A673 (cell line): ENCODE data around the gene PTPRK. TPM values are rescaled to one million over a fixed set of nuclear protein-coding genes. Genes with fewer than 3 reads are reported as not detected.

Experiments used
- BruUV-seq: library from RNA; stranded (reverse); fragments of 400-500 nt; replicated peaks from 2 replicates; lab custom pipeline; 2021; lab: Mats Ljungman, UMichigan
- CTCF ChIA-PET: fragments of 300-600 bp; sonication (Branson Sonifier 250); formaldehyde crosslinking; loops from one replicate; lab custom pipeline; 2022; ENCODE audit warnings: antibody characterized with exemption; lab: Charles Lee
- POLR2A ChIA-PET: fragments of 300-600 bp; sonication (Branson Sonifier 250); formaldehyde crosslinking; loops from one replicate; lab custom pipeline; 2022; ENCODE audit warnings: antibody characterized with exemption; ENCODE audit not compliant: low non-redundant PET; lab: Charles Lee
- DNase-seq: peaks from one replicate; pipeline ENCODE4 v3.0.0-alpha.2; 2015; ENCODE audit warnings: low spot score
- H3K27ac ChIP-seq: fragments of 200-600 bp; sonication (generic); 2 replicates; pipeline ENCODE4 v1.5.1; 2016; ENCODE audit warnings: mixed run types, low read depth, mild to moderate bottlenecking, mixed read lengths, antibody characterized with exemption, low read length; ENCODE audit not compliant: poor library complexity, severe bottlenecking
- H3K27me3 ChIP-seq: fragments of 200-600 bp; sonication (generic); replicated peaks from 2 replicates; pipeline ENCODE4 v1.6.1; 2017; ENCODE audit warnings: mixed run types, low read depth, mild to moderate bottlenecking, mixed read lengths, antibody characterized with exemption, low read length; ENCODE audit not compliant: insufficient read depth, poor library complexity
- H3K36me3 ChIP-seq: fragments of 200-600 bp; sonication (generic); 2 replicates; pipeline ENCODE4 v1.6.1; 2016; ENCODE audit warnings: mixed run types, mild to moderate bottlenecking, mixed read lengths, antibody characterized with exemption, low read length; ENCODE audit not compliant: insufficient read depth, poor library complexity, severe bottlenecking
- H3K4me1 ChIP-seq: fragments of 200-600 bp; sonication (generic); 2 replicates; pipeline ENCODE4 v1.6.1; 2017; ENCODE audit warnings: mixed run types, mild to moderate bottlenecking, mixed read lengths, antibody characterized with exemption, low read length; ENCODE audit not compliant: insufficient read depth, poor library complexity, severe bottlenecking
- H3K4me3 ChIP-seq: fragments of 200-600 bp; sonication (generic); 2 replicates; pipeline ENCODE4 v1.5.1; 2016; ENCODE audit warnings: low read depth, mixed run types, mild to moderate bottlenecking, mixed read lengths, low read length; ENCODE audit not compliant: poor library complexity, severe bottlenecking
- H3K9me3 ChIP-seq: fragments of 200-600 bp; sonication (generic); 2 replicates; pipeline ENCODE4 v1.6.1; 2016; ENCODE audit warnings: mixed run types, low read depth, mild to moderate bottlenecking, mixed read lengths, antibody characterized with exemption, low read length; ENCODE audit not compliant: poor library complexity, severe bottlenecking
- EZH2 ChIP-seq: fragments of 200-600 bp; sonication (generic); IDR thresholded peaks from 2 replicates; pipeline ENCODE4 v1.6.1; 2017; ENCODE audit warnings: borderline replicate concordance, low read depth, mild to moderate bottlenecking, mixed read lengths, antibody characterized with exemption, low read length; ENCODE audit not compliant: poor library complexity, severe bottlenecking
- intact Hi-C: fragments of 100-400 bp; cut with micrococcal nuclease; formaldehyde crosslinking; loops from one replicate; pipeline ENCODE4 v1.10.0; 2022; ENCODE audit not compliant: unreplicated experiment
- total RNA-seq: library from RNA; stranded (reverse); gene quantifications from 2 replicates; pipeline ENCODE4 v1.2.3, GENCODE V29; 2021
- TF ChIP-seq, protein P1 (sequence below): fragments of 300-800, 200-600 bp; sonication (generic); conservative IDR thresholded peaks from 2 replicates; pipeline ENCODE4 v1.5.1; 2017; ENCODE audit warnings: low read depth, mild to moderate bottlenecking, antibody characterized with exemption, low read length, moderate library complexity, mixed read lengths

Gene PTPRK
- total RNA-seq, 1 experiment from 2014 or later: 77.3 TPM

DNA sequence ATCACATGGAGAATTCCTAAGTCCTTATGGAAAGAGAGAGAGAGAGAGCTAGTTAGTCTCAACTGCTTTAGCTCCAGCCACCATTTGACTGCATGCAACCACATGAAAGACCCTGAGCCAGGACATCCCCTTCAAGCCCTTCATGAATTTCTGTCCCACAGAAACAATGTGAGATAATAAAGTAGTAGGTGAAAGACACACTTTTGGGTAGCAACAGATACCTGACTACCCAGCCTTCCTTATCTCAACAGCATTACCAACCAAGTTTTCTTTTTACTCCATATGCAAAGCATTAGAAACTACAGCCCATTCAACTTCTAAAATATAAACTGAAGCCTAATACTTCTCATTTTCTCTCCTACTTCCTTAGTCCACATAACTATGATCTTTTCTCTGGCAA lies 596.4 kb downstream of the PTPRK start:
- ChIA-PET CTCF (no interaction called here), POLR2A (no interaction called here)
- no peak overlapping the region for H3K4me3 ChIP-seq
- H3K36me3 ChIP-seq: no peaks in the 10 kb centered on the region
- intact Hi-C loops: no loop called here
- no peaks in the 10 kb centered on the region for H3K27me3 ChIP-seq
- no peak for DNase-seq
- no peaks in the 10 kb centered on the region for H3K9me3 ChIP-seq
- no peak overlapping the region for H3K27ac ChIP-seq
- no TSS peak for BruUV-seq
- H3K4me1 ChIP-seq: no peaks in the 10 kb centered on the region
- TF ChIP-seq, protein P1, sequence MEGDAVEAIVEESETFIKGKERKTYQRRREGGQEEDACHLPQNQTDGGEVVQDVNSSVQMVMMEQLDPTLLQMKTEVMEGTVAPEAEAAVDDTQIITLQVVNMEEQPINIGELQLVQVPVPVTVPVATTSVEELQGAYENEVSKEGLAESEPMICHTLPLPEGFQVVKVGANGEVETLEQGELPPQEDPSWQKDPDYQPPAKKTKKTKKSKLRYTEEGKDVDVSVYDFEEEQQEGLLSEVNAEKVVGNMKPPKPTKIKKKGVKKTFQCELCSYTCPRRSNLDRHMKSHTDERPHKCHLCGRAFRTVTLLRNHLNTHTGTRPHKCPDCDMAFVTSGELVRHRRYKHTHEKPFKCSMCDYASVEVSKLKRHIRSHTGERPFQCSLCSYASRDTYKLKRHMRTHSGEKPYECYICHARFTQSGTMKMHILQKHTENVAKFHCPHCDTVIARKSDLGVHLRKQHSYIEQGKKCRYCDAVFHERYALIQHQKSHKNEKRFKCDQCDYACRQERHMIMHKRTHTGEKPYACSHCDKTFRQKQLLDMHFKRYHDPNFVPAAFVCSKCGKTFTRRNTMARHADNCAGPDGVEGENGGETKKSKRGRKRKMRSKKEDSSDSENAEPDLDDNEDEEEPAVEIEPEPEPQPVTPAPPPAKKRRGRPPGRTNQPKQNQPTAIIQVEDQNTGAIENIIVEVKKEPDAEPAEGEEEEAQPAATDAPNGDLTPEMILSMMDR: no peak
- TF ChIP-seq EZH2: no peak

DNA sequence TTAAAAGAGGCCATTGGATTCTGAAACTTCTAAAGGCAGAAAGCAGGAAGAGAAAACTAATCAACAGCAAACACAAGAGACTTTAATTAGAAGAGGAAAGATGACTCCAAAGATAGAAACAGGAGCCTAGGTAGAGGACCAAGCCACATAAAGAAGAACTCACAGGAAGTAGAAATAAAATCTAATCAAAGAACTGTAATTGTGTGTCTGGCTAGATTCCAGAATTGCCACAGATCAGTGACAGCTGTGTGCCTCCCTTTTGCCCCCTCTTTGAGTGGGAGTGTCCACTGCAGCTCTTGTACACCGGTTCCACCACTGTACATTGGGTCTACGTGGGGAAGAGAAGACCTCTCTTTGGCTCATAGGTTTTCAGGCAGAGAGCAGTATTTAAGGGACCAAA lies 597.3 kb downstream of the PTPRK start:
- no peaks in the 10 kb centered on the region for H3K9me3 ChIP-seq
- H3K4me3 ChIP-seq: no peak overlapping the region
- ChIA-PET CTCF (no interaction called here), POLR2A (no interaction called here)
- no peaks in the 10 kb centered on the region for H3K4me1 ChIP-seq
- BruUV-seq: no TSS peak
- no peaks in the 10 kb centered on the region for H3K27me3 ChIP-seq
- intact Hi-C loops: no loop called here
- H3K36me3 ChIP-seq: no peaks in the 10 kb centered on the region
- DNase-seq: no peak
- TF ChIP-seq EZH2: no peak
- TF ChIP-seq, protein P1: no peak
- no peak overlapping the region for H3K27ac ChIP-seq

DNA sequence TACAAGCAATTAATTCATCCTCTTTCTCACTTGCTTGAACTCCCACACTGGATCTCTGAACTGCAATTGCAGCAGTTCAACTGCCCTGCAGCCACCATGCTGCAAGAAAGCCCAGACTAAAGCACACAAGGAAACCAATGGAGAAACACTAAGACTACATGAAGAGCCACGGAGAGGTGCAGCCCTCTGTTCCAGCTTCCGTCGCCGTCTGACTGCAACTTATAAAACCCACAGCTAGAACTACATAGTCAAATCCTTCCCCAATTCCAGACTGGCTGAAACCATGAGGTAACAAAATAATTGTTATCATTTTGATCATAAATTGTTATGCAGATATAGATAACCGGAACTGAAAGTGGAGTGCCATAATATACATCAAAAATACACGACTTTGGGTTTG lies 598.4 kb downstream of the PTPRK start:
- H3K27ac ChIP-seq: no peak overlapping the region
- no peak for TF ChIP-seq EZH2
- TF ChIP-seq, protein P1: no peak
- no peaks in the 10 kb centered on the region for H3K4me1 ChIP-seq
- intact Hi-C loops: no loop called here
- CTCF ChIA-PET: no interaction called here
- POLR2A ChIA-PET: no interaction called here
- DNase-seq: no peak
- no peak overlapping the region for H3K4me3 ChIP-seq
- BruUV-seq: no TSS peak
- H3K27me3 ChIP-seq: no peaks in the 10 kb centered on the region
- H3K9me3 ChIP-seq: no peaks in the 10 kb centered on the region
- no peaks in the 10 kb centered on the region for H3K36me3 ChIP-seq
